PFSK-1 (cell line): ENCODE data around the gene ADAMTS7. TPM values are rescaled to one million over a fixed set of nuclear protein-coding genes. Genes with fewer than 3 reads are reported as not detected.

Experiments used
- FOXP2 ChIP-seq: optimal IDR thresholded peaks from 2 replicates; pipeline ENCODE3; 2011; ENCODE audit warnings: borderline replicate concordance, control low read depth, inconsistent platforms; ENCODE audit not compliant: insufficient read depth; ENCODE audit errors: extremely low read length, extremely low read depth
- POLR2AphosphoS5 ChIP-seq: IDR thresholded peaks from 2 replicates; pipeline ENCODE4 v1.6.1; 2012; ENCODE audit warnings: low read depth, mild to moderate bottlenecking, control low read depth, low read length, moderate library complexity
- REST ChIP-seq, 2 experiments: IDR thresholded peaks; 2 replicates each; pipeline versions ENCODE4 v1.6.1 to v1.8.0; 2011 to 2012; ENCODE audit warnings: low read depth in 2 of 2, low read length in 2 of 2, control low read depth in 1 of 2, inconsistent platforms in 1 of 2, mild to moderate bottlenecking in 1 of 2, moderate library complexity in 1 of 2; ENCODE audit not compliant: insufficient read depth in 1 of 2
- SIN3A ChIP-seq: IDR thresholded peaks from 2 replicates; pipeline ENCODE4 v1.6.1; 2012; ENCODE audit warnings: mild to moderate bottlenecking, low read length, moderate library complexity, borderline replicate concordance; ENCODE audit not compliant: insufficient read depth
- TAF1 ChIP-seq: IDR thresholded peaks from 2 replicates; pipeline ENCODE4 v1.6.1; 2012; ENCODE audit warnings: low read length, control low read depth, borderline replicate concordance; ENCODE audit not compliant: insufficient read depth
- polyA plus RNA-seq: library from polyadenylated mRNA; unstranded; fragments of >200 nt; gene quantifications from one replicate; pipeline ENCODE4 v1.2.1, GENCODE V29; 2012; ENCODE audit warnings: low read depth, missing spikeins; ENCODE audit not compliant: insufficient read length

The ADAMTS7 gene
- polyA plus RNA-seq: 16.3 TPM

GRCh38 chr15:78811124-78811824 is at the start of gene ADAMTS7:
TSS of gene ADAMTS7 (minus strand) at chr15:78811464. CDS start at chr15:78811220, 244 bp downstream.
- no peak for TF ChIP-seq REST (IDR thresholded peaks at IDR 0.05; ENCODE audit: insufficient read depth in 1 of 2, low read depth in 2 of 2, low read length in 2 of 2)
- 0 out of 2 replicates have a peak, but pooled peaks have one; percentile 5 for TF ChIP-seq POLR2AphosphoS5
- peak; percentile 17 for TF ChIP-seq FOXP2
- no peak for TF ChIP-seq SIN3A
- no peak for TF ChIP-seq TAF1

GRCh38 chr15:78859971-78860719 is 48.9 kb upstream of the ADAMTS7 start:
- TF ChIP-seq TAF1: no peak
- no peak for TF ChIP-seq SIN3A
- TF ChIP-seq FOXP2: no peak
- no peak for TF ChIP-seq REST (IDR thresholded peaks at IDR 0.05; ENCODE audit: insufficient read depth in 1 of 2, low read depth in 2 of 2, low read length in 2 of 2)
- TF ChIP-seq POLR2AphosphoS5: no peak

GRCh38 chr15:78855746-78856145 is 44.5 kb upstream of the ADAMTS7 start:
- TF ChIP-seq SIN3A (no peak), TAF1 (no peak), FOXP2 (no peak), POLR2AphosphoS5 (no peak), REST (IDR thresholded peaks at IDR 0.05; ENCODE audit: insufficient read depth in 1 of 2, low read depth in 2 of 2, low read length in 2 of 2) (no peak)

GRCh38 chr15:78854833-78855372 is 43.6 kb upstream of the ADAMTS7 start:
- TF ChIP-seq FOXP2: no peak
- TF ChIP-seq TAF1: no peak
- TF ChIP-seq REST (IDR thresholded peaks at IDR 0.05; ENCODE audit: insufficient read depth in 1 of 2, low read depth in 2 of 2, low read length in 2 of 2): no peak
- TF ChIP-seq POLR2AphosphoS5: no peak
- no peak for TF ChIP-seq SIN3A

- no peak for TF ChIP-seq FOXP2
- no peak for TF ChIP-seq TAF1
- no peak for TF ChIP-seq REST (IDR thresholded peaks at IDR 0.05; ENCODE audit: insufficient read depth in 1 of 2, low read depth in 2 of 2, low read length in 2 of 2)
- no peak for TF ChIP-seq SIN3A
- TF ChIP-seq POLR2AphosphoS5: no peak
Observed at GRCh38 chr15:78853500-78853899, 42.2 kb upstream of the ADAMTS7 start.
